ENCODE results near the gene RFTN1.

DNA sequence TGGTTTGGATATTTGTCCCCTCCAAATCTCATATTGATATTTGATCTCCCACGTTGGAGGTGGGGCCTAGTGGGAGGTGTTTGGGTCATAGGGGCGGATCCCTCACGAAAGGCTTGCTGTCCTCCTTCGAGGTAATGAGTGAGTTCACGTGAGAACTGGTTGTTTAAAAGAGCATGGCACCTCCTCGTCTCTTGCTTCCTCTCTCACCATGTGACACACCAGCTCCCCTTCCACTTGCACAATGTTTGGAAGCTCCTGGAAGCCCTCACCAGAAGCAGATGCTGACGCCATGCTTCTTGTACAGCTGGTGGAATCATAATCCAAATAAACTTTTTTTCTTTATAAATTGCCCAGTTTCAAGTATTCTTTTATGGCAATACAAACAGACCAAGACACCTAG lies 38.6 kb downstream of the RFTN1 start:
- TF ChIP-seq CTCF (IDR thresholded peaks at IDR 0.05) (no peak), CHD2 (IDR thresholded peaks at IDR 0.05; ENCODE audit: low read length, partially characterized antibody) (no peak), JUN (IDR thresholded peaks at IDR 0.05) (no peak), EP300 (IDR thresholded peaks at IDR 0.05) (no peak), RCOR1 (IDR thresholded peaks at IDR 0.05; ENCODE audit: low read depth, low read length) (no peak), POLR2A (IDR thresholded peaks at IDR 0.05; ENCODE audit: low read length) (no peak), NR3C1 (IDR thresholded peaks at IDR 0.05) (no peak)
